Panc1 (cell line): ENCODE results near the gene C4BPA. TPM values are rescaled to one million over a fixed set of nuclear protein-coding genes. Genes with fewer than 3 reads are reported as not detected.

ENCODE experiments used
- ATAC-seq: fragments of 200-7000 bp; cut with Tn5 transposase; 2 replicates; pipeline ENCODE4 v1.9.1; 2020; ENCODE audit warnings: mild to moderate bottlenecking, moderate library complexity
- BruUV-seq: library from RNA; stranded (reverse); fragments of 400-500 nt; replicated peaks from 2 replicates; lab custom pipeline; 2021; lab: Mats Ljungman, UMichigan
- CTCF ChIA-PET: fragments of 300-600 bp; sonication (Branson Sonifier 250); formaldehyde crosslinking; loops from one replicate; lab custom pipeline; 2022; ENCODE audit warnings: antibody characterized with exemption; lab: Charles Lee
- POLR2A ChIA-PET: fragments of 300-600 bp; sonication (Branson Sonifier 250); formaldehyde crosslinking; loops from one replicate; lab custom pipeline; 2022; ENCODE audit warnings: antibody characterized with exemption; lab: Charles Lee
- DNase-seq: peaks from one replicate; pipeline ENCODE4 v3.0.0-alpha.2; 2010; ENCODE audit warnings: low read depth, low spot score
- H3K27ac ChIP-seq: 2 replicates; pipeline ENCODE4 v1.5.1; 2011; ENCODE audit warnings: mild to moderate bottlenecking, low read length, inconsistent platforms
- H3K27me3 ChIP-seq: fragments of 200-500 bp; sonication (Bioruptor generic); 2 replicates; pipeline ENCODE4 v1.6.0; 2014; ENCODE audit warnings: low read length, inconsistent platforms; ENCODE audit not compliant: control insufficient read depth, insufficient read depth
- H3K36me3 ChIP-seq: fragments of 200-500 bp; sonication (Bioruptor generic); 2 replicates; pipeline ENCODE4 v1.5.1; 2014; ENCODE audit warnings: inconsistent platforms, mild to moderate bottlenecking, low read length, moderate library complexity; ENCODE audit not compliant: control insufficient read depth, insufficient read depth
- H3K4me1 ChIP-seq: 2 replicates; pipeline ENCODE4 v1.5.1; 2011; ENCODE audit warnings: inconsistent platforms, mild to moderate bottlenecking, low read length, moderate library complexity; ENCODE audit not compliant: control insufficient read depth, insufficient read depth
- H3K4me3 ChIP-seq, 2 experiments: 2 replicates each; pipeline ENCODE4 v1.5.1; 2011 to 2012; ENCODE audit warnings: low read depth in 2 of 2, low read length in 2 of 2, mild to moderate bottlenecking in 2 of 2, inconsistent platforms in 1 of 2, moderate library complexity in 1 of 2
- H3K9me3 ChIP-seq: fragments of 200-500 bp; sonication (Bioruptor generic); 2 replicates; pipeline ENCODE4 v1.5.1; 2014; ENCODE audit warnings: low read depth, mild to moderate bottlenecking, inconsistent platforms, low read length, moderate library complexity; ENCODE audit not compliant: control insufficient read depth, insufficient read depth
- CTCF ChIP-seq: fragments of 450-650 bp; IDR thresholded peaks from 2 replicates; pipeline ENCODE4 v1.5.1; 2017; ENCODE audit warnings: mild to moderate bottlenecking
- POLR2AphosphoS5 ChIP-seq: IDR thresholded peaks from 2 replicates; pipeline ENCODE4 v1.6.1; 2012; ENCODE audit warnings: mild to moderate bottlenecking, low read depth, low read length, moderate library complexity
- REST ChIP-seq, 2 experiments: IDR thresholded peaks; 2 replicates each; pipeline ENCODE4 v1.6.1; 2011 to 2012; ENCODE audit warnings: low read depth in 2 of 2, control low read depth in 1 of 2, low read length in 1 of 2, mild to moderate bottlenecking in 1 of 2, moderate library complexity in 1 of 2; ENCODE audit not compliant: insufficient read depth in 1 of 2
- SIN3A ChIP-seq: IDR thresholded peaks from 2 replicates; pipeline ENCODE4 v1.6.1; 2012; ENCODE audit warnings: low read depth, mild to moderate bottlenecking, low read length, moderate library complexity, borderline replicate concordance; ENCODE audit not compliant: insufficient read depth
- TCF7L2 ChIP-seq: IDR thresholded peaks from 2 replicates; pipeline ENCODE4 v1.6.1; 2011; ENCODE audit warnings: mild to moderate bottlenecking, low read depth, low read length, inconsistent platforms
- in situ Hi-C: cut with HindIII; loops from 2 replicates; pipeline ENCODE4 v1.10.0; 2016; ENCODE audit warnings: low sequenced_read_pairs, low pct_unique_long_range_greater_than_20kb
- intact Hi-C: fragments of 100-400 bp; cut with micrococcal nuclease; formaldehyde crosslinking; loops from one replicate; pipeline ENCODE4 v1.10.0; 2022; ENCODE audit not compliant: unreplicated experiment
- total RNA-seq: library from RNA; stranded (reverse); gene quantifications from one replicate; pipeline ENCODE4 v1.2.1, GENCODE V29; 2021; ENCODE audit not compliant: unreplicated experiment

The C4BPA gene
- total RNA-seq, 1 experiment from 2014 or later, result 0.26 TPM

DNA sequence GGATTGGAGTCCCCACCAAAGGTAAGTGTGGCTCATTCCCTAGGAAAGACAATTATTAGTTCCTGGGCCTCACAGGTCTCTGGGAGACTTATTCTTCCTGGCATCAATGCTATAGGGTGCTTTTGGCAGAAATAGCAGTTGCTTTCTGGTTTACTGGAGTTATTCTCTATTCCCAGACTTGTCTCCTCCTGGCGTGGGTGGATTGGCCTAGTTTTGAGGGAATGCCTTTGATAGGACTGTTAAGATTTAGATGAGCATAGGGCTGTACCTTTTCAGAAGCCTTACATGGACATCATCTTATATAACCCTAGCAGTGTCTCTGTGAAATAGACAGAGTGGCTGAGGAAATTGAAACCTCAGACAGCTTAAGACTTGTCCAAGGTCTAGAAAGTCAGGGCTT lies 42.0 kb upstream of the C4BPA start:
- H3K4me3 ChIP-seq, result no peak overlapping the region
- H3K27ac ChIP-seq, result no peak overlapping the region
- BruUV-seq, result no TSS peak
- no peaks in the 10 kb centered on the region for H3K4me1 ChIP-seq
- intact Hi-C loops, result no loop called here
- DNase-seq, result no peak
- H3K36me3 ChIP-seq, result peaks cover 3% of the 10 kb centered on the region
- H3K9me3 ChIP-seq, result no peaks in the 10 kb centered on the region
- ATAC-seq, result no peak
- TF ChIP-seq POLR2AphosphoS5 (no peak), CTCF (no peak), SIN3A (no peak), REST (IDR thresholded peaks at IDR 0.05; ENCODE audit: insufficient read depth in 1 of 2, low read depth in 2 of 2, low read length in 1 of 2) (no peak), TCF7L2 (no peak)
- H3K27me3 ChIP-seq, result no peaks in the 10 kb centered on the region
- CTCF ChIA-PET, result no interaction called here
- in situ Hi-C loops, result no loop called here
- POLR2A ChIA-PET, result no interaction called here

- Histone ChIP-seq H3K4me1 (no peaks in the 10 kb centered on the region), H3K9me3 (no peaks in the 10 kb centered on the region), H3K36me3 (peaks cover 3% of the 10 kb centered on the region), H3K27ac (no peak overlapping the region), H3K4me3 (no peak overlapping the region), H3K27me3 (no peaks in the 10 kb centered on the region)
- BruUV-seq, result no TSS peak
- POLR2A ChIA-PET, result interaction anchor here (1.0 kb wide), 1 partner anchor 17 kb away, joined by 7 read pairs; no protein-coding TSS in a partner anchor
- DNase-seq, result no peak
- TF ChIP-seq CTCF (no peak), SIN3A (no peak)
- in situ Hi-C loops (no loop called here), intact Hi-C loops (no loop called here)
- no peak for ATAC-seq
- CTCF ChIA-PET, result no interaction called here
Observed at GRCh38 chr1:207063014-207063413, 41.0 kb upstream of the C4BPA start.
